HG03097 (cell line): ENCODE data around the gene NLGN1.

Source experiments
- ATAC-seq: cut with Tn5 transposase; IDR thresholded peaks from one replicate; pipeline ENCODE4 v1.9.1; 2021; ENCODE audit not compliant: unreplicated experiment, low FRiP score

The NLGN1 gene

GRCh38 chr3:174295306-174296092 lies 898.0 kb downstream of the NLGN1 start:
- no peak for ATAC-seq

GRCh38 chr3:174302746-174303315 lies 905.3 kb downstream of the NLGN1 start:
- no peak for ATAC-seq

- ATAC-seq: no peak
These were observed 906.5 kb downstream of the NLGN1 start for GRCh38 chr3:174303907-174304560.

GRCh38 chr3:174308736-174309135 lies 911.2 kb downstream of the NLGN1 start:
- no peak for ATAC-seq

GRCh38 chr3:174310475-174310983 lies 913.0 kb downstream of the NLGN1 start:
- ATAC-seq: no peak

- no peak for ATAC-seq
These were observed 917.7 kb downstream of the NLGN1 start for GRCh38 chr3:174315225-174315624.

GRCh38 chr3:174317005-174317404 lies 919.5 kb downstream of the NLGN1 start:
- no peak for ATAC-seq

GRCh38 chr3:174318181-174318580 lies 920.6 kb downstream of the NLGN1 start:
- ATAC-seq: no peak

GRCh38 chr3:174321548-174321947 lies 924.0 kb downstream of the NLGN1 start:
- no peak for ATAC-seq

- ATAC-seq: no peak
These were observed 925.2 kb downstream of the NLGN1 start for GRCh38 chr3:174322789-174323188.

- no peak for ATAC-seq
These were observed 927.6 kb downstream of the NLGN1 start for GRCh38 chr3:174325171-174325570.

- no peak for ATAC-seq
These were observed 928.5 kb downstream of the NLGN1 start for GRCh38 chr3:174325834-174326700.

- ATAC-seq: no peak
These were observed 931.8 kb downstream of the NLGN1 start for GRCh38 chr3:174329321-174329720.

GRCh38 chr3:174330303-174330702 lies 932.8 kb downstream of the NLGN1 start:
- no peak for ATAC-seq

- no peak for ATAC-seq
These were observed 933.7 kb downstream of the NLGN1 start for GRCh38 chr3:174331095-174331800.

- ATAC-seq: no peak
These were observed 934.8 kb downstream of the NLGN1 start for GRCh38 chr3:174332391-174332790.

- no peak for ATAC-seq
These were observed 936.1 kb downstream of the NLGN1 start for GRCh38 chr3:174333640-174334039.

GRCh38 chr3:174334111-174334510 lies 936.6 kb downstream of the NLGN1 start:
- no peak for ATAC-seq

- no peak for ATAC-seq
These were observed 937.8 kb downstream of the NLGN1 start for GRCh38 chr3:174335324-174335723.

GRCh38 chr3:174335910-174336309 lies 938.4 kb downstream of the NLGN1 start:
- no peak for ATAC-seq
